Suprapubic skin (tissue), 4 donors: Measurements from ENCODE around the gene TSN.

Experiments
- CTCF ChIP-seq, 2 donors: fragments of 200-600 bp in 1 of 2; fragments of 450-650 bp in 1 of 2; sonication (generic) in 1 of 2; IDR thresholded peaks; one replicate each; pipeline ENCODE4 v1.5.1; 2016 to 2019; ENCODE audit warnings: antibody characterized with exemption in 2 of 2, mild to moderate bottlenecking in 1 of 2, moderate library complexity in 1 of 2
- EP300 ChIP-seq: sonication (generic); formaldehyde crosslinking; IDR thresholded peaks from one replicate; pipeline ENCODE4 v1.6.1; 2017; ENCODE audit warnings: antibody characterized with exemption
- POLR2A ChIP-seq, 2 donors: fragments of 450-650 bp; IDR thresholded peaks; one replicate each; pipeline ENCODE4 v1.6.1; 2017; ENCODE audit warnings: antibody characterized with exemption in 2 of 2, mild to moderate bottlenecking in 2 of 2, moderate library complexity in 2 of 2
- POLR2AphosphoS5 ChIP-seq, 3 donors: sonication (generic); formaldehyde crosslinking; IDR thresholded peaks; one replicate each; pipeline ENCODE4 v1.6.1; 2017; ENCODE audit warnings: antibody characterized with exemption in 3 of 3

GRCh38 chr2:121776885-121777698 is 21.6 kb downstream of the TSN start:
- TF ChIP-seq CTCF (IDR thresholded peaks at IDR 0.05) (no peak), POLR2A (IDR thresholded peaks at IDR 0.05) (no peak), EP300 (no peak), POLR2AphosphoS5 (IDR thresholded peaks at IDR 0.05) (no peak)
